Measurements from ENCODE around the gene POLRMT.
"Not testable (repeated sequence)": the region's sequence is repeated elsewhere in the genome, so short reads cannot be mapped to it uniquely, and the experiment has no call there.

Gene POLRMT

DNA sequence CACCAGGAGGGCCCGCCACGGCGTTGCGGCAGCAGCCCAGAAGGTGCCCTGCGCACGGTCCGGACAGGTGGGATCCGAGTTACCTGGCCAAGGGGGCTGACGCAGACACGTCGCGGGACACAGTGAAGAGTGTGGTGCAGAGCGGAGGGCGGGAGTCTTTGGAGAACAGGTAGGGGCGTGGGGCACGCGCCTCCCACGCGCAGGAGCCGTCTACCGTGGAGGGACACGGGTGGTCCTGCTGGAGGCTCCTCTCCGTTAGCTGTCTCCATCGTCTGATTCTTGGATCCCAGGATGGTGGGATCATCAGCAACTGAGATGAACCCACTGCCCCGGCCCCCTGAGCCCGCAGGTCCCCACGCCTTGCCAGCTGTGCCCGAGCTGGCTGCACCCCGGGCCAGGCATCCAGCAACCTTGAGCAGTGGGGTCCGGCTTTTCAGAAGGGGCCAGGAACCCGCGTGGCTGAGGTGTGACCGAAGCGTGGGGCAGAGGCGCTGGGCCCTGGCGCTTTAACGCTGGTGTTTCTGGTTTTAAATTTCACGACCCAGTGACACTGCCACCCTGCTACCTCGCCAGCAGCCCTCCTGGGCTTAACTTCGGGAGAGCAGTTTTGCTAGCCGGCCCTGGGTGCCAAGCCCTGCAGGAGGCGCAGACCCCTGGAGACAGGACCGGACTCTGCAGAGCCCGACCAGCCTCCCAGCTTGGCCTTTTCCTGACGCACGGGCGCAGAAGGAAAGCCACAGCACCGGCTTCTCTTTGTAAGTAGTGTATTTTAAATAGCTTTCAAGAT lies 13.6 kb upstream of the POLRMT start:
- no peak for DNase-seq

DNA sequence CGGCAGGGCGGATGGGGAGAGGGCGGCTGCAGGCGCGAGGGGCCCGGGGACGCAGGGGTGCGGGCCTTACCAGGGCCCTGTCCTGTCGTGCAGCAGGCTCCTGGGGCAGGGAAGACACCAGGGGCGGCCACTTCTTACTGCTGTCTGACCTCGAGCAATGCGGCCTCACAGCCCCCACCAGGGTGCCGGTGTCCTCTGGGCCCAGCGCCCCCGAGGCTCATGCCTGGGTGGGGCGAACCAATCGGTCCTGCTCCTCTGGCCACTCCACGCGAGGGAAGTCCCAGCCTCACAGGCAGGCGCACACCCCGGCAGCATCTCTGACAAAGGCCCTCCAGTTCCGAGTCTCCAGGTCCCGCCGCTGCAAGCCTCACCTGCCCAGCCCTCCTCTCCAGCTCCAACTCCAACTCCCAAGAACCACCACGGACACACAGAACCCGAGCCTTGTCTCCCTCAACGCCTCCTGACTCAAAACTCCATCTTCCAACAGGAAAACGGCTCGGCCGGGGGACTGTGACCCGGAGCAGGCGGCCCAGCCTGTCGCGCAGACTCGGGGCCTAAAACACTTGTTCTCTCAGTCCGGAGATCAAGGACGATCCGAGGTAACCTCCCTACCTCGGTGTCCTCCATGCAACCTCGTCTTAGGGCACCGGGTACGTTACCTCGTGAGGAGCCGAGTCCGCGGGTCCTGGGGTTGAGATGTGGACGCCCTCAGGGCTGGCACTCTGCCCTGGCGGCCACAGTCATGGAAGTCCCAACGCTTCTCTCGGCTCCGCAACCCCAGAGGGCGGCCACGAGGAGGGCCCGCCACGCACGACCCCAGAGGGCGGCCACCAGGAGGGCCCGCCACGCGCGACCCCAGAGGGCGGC lies 12.8 kb upstream of the POLRMT start:
- DNase-seq: no peak

DNA sequence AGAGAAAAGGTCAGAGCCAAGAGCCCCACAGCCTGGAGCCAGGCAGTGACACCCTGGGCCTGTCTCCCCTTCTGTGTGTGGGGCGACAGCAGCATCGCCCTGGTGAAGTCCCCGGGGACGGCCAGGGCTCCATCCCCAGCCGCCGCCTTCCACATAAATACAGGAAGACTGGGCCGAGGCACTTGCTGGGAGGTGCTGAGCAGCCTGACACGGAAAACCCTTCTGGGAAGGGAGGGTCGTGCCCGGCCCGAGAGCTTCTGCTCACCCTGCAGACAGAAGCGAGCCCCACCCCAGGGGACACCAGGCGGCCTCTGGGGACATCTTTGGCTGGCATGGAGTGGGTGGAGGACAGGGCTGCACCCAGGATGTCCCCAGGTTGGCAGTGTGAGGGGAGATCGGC lies 11.5 kb upstream of the POLRMT start:
- no peak for DNase-seq

DNA sequence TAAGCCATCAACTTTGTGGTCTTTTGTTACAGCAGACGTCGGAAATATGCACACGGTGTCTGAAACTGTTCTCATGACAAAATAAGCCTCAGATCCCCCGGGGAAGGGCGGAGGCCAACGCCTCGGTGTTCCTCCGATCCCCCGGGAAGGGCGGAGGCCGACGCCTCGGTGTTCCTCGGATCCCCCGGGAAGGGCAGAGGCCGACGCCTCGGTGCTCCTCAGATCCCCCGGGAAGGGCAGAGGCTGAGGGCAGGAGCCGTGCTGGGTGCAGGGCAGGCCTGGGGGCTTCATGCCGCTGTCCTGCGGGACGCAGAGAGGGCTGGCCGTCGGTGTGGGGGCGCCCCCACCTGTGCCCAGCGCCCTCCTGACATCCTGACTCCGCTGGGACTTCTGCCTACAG lies 11.0 kb upstream of the POLRMT start:
- DNase-seq: no peak

DNA sequence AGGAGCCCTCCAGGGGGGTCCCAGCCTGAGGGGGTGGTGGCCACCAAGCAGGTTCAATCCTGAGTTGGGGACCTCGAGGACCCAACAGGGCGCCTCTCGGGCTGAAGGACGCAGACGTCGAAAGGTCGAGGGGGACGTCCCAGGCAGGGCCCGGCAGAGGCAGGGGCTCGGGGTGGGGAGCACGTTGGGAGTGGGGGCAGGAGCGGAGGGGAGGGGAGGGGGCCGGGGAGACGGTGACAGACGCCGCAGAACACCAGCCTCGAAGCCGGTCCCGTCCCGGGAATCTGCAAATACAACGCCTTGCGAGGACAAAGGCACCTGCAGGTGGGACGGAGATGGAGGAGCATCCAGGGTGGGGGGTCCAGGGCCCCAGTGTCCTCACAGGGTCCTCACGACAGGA lies 10.4 kb upstream of the POLRMT start:
- no peak for DNase-seq

DNA sequence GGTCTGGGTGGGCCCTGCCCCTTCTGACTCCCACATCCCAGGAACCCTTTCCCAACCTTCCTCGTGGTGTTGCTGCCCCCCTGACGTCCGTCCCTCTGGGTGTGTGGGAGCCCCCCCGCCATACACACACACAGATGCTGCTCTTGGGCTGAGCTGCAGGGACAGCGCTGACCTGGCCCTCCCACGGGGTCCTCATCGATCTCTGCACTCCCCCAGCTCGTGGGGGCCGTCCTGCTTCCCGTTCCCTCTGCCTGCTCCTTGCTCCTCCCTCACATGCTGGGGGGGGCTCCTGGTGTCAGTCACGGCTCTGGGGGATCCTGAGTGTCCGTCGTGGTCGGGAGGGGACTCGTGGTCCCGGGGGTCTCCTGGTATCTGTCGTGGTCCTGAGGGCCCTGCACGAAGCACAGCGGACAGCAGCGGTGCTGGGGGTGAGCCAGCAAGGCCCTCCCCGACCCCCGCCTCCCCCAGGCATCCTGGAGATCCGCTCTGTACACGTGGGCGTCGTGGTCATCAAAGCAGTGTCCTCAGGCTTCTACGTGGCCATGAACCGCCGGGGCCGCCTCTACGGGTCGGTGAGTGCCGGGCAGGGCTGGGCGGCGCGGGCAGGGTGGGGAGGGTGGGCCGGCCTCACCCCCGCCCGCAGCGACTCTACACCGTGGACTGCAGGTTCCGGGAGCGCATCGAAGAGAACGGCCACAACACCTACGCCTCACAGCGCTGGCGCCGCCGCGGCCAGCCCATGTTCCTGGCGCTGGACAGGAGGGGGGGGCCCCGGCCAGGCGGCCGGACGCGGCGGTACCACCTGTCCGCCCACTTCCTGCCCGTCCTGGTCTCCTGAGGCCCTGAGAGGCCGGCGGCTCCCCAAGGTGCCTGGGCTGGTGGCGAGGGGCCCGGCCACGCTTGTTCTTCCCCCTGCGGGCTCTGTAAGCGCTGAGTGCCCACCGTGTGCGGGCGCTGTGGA lies 9.7 kb upstream of the POLRMT start:
- DNase-seq: no peak

DNA sequence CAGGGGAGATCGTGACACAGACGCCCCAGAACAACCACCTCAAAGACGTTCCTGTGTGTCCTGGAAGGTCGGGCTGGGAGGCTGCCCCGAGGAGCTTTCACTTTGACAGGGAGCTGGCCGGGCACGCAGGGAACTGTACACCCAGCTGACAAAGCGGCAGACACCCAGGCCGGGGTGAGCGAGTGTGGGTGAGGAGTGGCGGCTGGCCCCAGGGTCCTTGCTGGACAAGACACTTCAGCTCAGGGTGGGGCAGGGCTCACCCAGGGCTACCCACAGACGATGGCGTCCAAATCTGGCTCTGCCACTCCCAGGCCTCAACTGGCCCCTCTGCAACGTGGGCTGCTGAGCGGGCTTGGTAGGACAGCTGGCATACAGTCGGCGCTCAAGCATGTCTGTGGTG lies 8.4 kb upstream of the POLRMT start:
- DNase-seq: no peak

DNA sequence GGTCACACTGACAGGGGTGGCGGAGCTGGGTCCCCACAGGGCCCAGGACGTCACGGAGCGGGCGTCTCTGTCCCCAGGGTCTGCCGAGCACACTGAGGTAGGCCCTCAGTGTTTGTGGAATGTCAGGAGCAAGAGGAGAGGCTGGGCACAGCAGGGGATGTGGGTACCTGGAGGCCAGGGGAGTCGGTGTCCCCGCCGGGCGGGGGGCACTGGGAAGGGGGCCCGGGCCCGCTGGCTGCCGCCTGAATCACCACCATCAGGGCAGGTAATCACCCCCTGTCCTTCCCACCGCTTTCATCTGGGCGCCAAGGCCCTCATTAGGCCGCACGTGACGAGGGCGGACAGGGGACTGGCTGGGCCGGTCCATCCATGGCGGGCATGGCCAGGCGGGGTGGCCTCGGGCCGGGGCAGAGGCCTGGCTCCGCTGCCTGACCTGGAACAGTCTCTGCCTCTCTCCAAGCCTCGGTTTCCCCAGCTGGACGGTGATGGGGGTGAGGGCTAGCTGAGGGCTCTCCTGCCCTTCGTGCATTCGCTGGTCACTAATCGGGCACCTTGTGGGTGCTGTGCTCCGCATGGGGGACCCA lies 7.4 kb upstream of the POLRMT start:
- no peak for DNase-seq

DNA sequence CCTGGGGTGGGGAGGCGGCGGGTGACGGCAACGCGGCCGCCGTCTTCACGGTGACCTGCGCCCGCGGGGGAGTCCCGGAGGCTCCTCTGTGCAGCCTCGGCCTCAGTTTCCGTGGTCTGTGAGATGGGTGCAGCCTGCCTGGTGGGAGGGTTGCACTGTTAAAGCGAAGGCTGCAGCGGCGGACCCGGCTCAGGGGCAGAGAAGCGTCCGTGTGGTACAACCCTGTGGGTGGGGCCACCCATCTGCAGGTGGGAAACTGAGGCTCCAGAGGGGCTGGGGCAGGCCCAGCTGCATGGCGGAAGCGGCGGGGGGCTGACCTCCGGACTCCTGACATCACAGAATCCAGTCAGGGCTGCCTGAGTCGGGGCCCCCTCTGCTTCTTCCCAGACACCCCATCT lies 6.8 kb upstream of the POLRMT start:
- no peak for DNase-seq

DNA sequence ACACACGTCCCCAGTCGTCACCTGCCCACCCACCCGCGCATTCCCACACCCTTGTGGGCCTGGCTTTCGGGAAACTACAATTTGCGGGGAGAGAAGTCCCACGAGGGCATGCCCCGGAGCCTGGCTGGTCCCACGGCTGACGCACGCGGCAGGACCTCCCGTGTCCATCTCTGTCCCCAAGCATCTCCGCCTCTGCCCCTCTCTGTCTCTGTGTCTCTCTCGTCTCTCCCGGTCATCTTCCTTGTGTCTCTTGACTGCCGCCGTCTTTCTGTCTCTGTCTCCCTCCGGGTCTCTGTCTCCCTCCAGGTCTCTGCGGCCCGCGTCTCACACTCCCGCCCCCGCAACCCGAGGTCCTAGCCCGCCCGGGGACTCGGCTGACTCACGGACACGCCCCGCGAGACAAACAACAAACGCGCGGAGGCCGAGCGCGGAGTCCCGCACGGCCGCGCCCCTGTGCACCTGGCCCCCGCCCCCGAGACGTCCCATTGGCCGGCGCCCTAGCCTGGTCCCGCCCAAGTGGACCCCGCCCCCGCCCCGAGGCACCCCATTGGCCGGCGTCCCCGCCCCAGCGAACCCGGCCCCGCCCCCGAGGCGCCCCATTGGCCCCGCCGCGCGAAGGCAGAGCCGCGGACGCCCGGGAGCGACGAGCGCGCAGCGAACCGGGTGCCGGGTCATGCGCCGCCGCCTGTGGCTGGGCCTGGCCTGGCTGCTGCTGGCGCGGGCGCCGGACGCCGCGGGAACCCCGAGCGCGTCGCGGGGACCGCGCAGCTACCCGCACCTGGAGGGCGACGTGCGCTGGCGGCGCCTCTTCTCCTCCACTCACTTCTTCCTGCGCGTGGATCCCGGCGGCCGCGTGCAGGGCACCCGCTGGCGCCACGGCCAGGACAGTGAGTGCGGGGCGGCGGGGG lies 6.2 kb upstream of the POLRMT start, which contains the start of gene FGF22:
Gene FGF22, plus strand, starts transcription at position 627 of the 908 bp plus-strand sequence. Its CDS starts 47 bp downstream, at position 674.
- peak; percentile 94 for DNase-seq

DNA sequence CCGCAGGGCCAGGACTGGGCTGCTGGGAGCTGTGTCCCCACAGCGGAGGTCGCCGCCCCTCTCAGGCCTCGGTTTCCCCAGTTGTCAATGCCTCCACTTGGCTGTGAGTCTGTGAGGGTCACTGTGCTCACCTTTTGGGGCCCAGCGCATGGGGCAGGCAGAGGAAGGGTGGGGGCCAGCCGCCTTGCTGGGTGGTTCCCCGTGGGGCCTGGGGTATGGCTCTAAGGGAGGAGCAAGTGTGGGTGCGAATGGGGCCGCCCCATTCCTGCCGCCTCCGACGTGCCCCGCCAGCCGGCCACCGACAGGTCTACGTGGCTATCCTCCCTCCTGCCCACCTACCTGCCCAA lies 5.5 kb upstream of the POLRMT start:
- no peak for DNase-seq

DNA sequence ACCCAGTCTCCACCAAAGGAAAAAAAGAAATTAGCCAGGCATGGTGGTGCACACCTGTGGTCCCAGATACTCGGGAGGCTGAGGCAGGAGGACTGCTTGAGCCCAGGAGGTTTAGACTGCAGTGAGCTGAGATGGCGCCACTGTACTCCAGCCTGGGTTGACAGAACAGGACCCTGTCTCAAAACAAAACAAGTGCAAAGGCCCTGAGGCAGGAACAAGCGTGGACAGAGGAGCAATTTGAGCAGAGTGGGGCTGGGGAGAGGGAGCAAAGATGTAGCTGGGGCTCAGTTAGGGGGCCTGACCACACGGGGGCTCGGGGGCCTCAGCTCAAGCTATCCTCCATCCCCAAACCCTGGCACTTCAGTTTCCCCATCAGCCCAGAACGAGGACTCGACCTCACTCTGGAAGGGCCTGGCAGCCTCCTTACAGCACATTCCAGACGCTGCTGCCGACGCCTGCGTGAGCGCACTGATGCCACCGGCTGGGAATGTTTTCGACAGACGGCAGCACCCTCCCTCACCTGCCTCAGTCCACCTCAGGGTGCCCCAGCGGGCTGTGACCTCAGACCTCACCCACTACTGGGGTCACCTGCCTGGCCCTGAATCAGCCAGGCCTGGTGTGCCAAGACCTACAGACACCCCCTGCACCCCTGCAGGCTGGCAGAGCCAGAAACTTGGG lies 1.8 kb upstream of the POLRMT start:
- DNase-seq: no peak

DNA sequence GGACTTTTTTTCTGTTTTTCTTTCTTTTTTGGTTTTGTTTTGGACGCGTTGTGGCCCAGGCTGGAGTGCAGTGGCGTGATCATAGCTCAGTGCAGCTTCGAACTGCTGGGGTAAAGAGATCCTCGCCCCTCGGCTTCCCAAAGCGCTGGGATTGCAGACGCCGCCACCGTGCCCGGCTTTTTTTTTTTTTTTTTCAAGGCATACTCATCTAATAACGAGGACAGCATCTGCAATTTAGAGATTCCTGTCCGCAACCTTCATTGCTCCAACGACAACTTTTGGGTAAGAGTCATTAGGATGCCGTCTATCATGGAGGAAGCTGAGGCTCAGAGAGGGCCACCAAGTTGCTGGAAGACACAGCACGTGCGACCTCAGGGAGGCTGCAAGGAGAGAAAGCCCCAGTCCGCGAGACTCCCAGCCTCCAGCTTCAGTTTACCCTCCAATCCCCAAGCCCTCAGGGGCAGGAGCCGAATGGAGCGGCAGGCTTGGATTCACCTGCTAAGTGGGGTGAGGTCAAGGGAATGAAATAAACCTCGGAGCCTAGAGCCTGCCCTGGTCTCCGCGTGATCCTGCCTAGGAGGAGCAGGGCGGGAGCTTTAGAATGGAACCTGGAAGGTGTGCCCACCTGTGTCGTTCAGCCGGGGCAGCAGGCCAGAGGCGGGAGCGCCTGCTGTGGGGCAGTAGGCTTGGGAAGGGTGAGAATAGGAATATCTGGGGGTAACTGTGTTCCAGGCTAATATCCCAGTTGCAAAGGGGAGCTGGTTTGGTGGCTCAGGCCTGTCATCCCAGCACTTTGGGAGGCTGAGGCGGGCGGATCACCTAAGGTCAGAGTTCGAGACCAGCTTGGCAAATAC lies 676 bp upstream of the POLRMT start:
- peak; percentile 35 for DNase-seq

DNA sequence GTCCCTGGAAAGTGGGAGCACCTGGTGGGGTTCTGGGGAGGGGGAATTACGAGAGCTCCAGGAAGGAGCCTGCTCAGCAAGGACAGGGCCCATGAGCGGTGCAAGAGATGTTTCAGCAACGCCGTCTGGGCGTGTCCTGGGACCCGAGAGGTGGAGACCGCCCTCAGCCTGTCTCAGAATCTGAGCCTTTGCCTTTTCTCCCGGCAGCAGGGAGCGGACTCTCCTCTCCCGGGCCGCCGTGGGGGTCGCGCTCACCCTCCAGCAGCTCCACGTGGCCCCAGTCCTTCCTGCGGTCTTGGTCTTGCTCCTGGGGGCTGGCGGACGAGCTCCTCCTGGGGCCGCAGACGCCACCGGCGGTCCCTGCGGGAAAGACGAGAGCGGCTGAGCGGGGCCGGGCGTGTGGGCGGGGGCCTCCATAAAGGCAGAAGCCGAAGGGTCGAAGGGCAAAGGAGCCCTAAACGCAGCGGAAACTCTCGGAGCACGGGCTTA lies 714 bp downstream of the POLRMT start:
- DNase-seq: peak; percentile 75

DNA sequence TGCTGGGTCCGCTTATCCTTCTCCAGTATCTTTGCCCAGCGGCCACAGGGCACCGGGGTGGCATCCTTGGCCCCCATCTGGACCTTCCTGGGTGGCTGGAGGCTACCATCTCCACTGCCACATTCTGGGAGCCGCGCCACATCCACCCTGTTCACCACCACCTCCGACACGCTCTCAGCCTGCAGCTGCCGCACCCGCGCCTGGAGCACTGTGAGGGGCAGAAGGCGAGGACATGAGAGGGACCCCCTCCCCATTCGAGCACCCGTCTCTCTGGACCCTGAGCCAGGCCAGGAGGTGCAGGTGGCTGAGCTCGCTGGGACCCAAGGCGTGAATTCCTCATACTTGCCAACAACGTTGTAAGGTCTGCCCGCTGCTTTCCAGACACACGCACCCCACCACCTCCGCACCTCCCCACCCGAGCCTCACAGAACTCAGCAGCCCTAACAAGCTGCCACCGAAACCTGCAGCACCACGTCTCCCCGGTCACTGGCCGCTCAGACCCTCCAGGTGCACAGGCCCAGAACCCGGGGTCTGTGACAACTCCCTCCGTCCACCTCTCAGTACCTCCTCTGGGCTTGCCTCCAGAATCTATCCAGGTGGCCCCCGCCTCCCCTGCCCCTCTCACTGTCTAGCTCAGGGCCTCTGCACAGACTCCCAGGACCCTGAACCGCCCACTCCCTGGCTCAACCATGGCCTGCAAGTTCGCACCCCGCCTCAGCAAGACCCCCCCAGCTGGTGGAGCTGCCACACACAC lies 3.2 kb downstream of the POLRMT start:
- no peak for DNase-seq

DNA sequence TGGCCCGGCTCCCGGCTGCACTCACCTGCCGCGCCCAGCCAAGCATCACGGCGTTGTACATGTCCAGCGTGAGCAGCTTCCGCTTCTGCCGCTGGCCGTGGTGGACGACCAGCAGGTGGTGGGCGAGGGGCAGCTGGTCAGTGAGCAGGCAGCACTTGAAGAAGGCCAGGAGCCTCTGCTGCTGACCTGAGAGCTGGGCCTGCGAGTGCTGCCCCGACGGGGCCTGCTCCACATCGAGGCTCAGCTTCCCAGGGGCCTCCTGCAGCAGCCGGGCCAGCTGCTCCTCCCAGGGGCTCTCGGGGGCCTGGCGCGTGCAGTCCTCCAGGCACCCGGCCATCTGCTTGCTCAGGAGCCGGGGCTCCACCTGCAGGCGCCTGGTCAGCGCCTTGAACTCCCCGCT lies 3.8 kb downstream of the POLRMT start:
- not testable (repeated sequence) for DNase-seq

DNA sequence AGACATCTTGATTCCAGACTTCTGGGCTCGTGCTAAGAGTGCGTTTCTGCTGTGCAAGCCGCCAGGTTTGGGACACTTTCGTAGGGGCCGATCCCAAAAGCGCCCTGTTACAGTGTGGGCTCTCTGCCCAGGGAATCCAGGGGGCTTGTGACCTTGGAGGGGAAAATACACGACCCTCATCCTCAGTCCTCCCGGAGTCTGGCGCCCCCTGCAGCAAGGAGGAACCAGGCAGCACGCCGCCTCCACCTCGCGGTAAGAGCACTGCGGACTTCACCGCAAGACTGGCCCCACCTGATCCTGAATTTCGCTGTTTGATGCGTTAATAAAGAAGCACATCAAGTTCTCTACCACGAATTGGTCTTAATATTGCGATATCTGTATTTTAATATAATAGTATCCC lies 5.2 kb downstream of the POLRMT start:
- no peak for DNase-seq

DNA sequence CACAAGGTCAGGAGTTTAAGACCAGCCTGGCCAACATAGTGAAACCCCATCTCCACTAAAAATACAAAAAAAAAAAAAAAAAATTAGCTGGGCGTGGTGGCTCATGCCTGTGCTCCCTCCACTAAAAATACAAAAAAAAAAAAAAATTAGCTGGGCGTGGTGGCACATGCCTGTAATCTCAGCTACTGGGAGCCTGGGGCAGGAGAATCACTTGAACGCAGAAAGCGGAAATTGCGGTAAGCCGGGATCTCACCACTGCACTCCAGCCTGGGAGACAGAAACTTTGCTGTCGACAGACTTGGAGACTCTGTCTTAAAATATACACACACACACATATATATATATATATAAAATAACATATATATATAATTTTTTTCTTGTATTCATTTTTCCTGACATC lies 6.8 kb downstream of the POLRMT start:
- DNase-seq: not testable (repeated sequence)

DNA sequence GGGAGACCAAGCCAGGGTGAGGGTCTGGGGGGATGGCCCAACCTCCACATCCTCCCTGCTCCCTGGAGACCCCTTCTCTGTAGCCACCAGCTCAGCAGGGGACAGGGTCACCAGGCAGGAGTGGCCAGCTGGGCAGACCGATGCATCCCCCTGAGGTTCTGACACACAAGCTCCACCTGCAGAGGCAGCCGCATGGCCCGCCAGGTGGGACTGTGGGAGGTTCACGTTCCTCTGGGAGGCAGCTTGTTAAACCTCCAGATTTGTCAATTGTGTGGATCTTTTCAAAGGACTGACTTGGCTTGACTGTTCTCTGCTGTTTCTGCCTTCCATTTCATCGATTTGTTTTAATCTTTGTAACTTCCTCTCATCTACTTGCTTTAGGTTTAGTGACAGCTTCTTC lies 8.1 kb downstream of the POLRMT start:
- DNase-seq: no peak
